ENCODE measurements around the gene TANGO2. TPM values are rescaled to one million over a fixed set of nuclear protein-coding genes. Genes with fewer than 3 reads are reported as not detected.
A peak's percentile ranks its signal among the peaks of the same experiment; 100 is the strongest.

TANGO2 gene
- total and polyA plus RNA-seq, 9 of the 15 experiments (the other 6 are each of a cell fraction or from before 2014, with no cell fraction given): 15.5 to 94.9 (median 70.1) TPM

DNA sequence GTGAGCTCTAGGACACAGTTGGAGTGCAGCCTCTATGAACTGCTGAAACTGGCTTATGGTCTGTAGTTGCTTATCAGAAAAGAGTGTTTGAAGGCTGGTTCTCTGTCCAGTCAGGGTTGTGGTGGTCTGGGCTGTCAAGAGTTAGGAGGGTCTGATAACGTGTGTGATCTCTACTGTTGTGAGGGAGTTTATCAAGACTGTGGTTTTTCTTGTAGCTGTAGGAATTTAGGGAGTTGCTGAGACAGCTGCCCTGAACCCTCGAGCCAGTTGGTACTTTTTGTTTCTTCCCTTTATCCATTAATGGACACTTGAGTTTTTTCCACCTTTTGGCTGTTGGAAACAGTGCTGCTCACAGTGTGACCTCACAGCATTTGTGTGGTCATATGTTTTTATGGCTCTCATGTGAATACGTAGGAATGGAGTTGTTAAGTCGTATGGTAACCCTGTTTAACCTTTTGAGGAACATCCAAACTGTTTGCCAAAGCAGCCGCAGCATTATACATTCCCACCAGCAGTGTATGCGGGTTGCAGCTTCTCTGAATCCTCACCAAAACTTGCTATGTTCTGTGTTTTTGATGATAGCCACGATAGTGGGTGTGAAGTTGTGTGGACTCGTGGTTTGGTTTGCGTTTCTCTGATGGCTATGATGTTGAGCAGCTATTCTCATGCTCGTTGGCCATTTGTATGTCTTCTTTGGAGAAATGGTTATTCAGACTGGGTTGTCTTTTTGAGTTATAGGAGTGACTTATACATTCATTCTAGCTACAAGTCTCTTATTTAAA lies 38.3 kb downstream of the TANGO2 start (continued):
- TF ChIP-seq, protein P1, sequence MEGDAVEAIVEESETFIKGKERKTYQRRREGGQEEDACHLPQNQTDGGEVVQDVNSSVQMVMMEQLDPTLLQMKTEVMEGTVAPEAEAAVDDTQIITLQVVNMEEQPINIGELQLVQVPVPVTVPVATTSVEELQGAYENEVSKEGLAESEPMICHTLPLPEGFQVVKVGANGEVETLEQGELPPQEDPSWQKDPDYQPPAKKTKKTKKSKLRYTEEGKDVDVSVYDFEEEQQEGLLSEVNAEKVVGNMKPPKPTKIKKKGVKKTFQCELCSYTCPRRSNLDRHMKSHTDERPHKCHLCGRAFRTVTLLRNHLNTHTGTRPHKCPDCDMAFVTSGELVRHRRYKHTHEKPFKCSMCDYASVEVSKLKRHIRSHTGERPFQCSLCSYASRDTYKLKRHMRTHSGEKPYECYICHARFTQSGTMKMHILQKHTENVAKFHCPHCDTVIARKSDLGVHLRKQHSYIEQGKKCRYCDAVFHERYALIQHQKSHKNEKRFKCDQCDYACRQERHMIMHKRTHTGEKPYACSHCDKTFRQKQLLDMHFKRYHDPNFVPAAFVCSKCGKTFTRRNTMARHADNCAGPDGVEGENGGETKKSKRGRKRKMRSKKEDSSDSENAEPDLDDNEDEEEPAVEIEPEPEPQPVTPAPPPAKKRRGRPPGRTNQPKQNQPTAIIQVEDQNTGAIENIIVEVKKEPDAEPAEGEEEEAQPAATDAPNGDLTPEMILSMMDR (IDR thresholded peaks at IDR 0.05 in 2 of 3, conservative IDR thresholded peaks at IDR 0.05 in 1 of 3; ENCODE audit: insufficient read depth in 2 of 3, low read depth in 1 of 3, low read length in 3 of 3): 0 out of 6 replicates have a peak, but pooled peaks of 1 of the 3 experiments have one; percentile 11
- TF ChIP-seq YY1 (IDR thresholded peaks at IDR 0.05; ENCODE audit: borderline replicate concordance in 1 of 3, control insufficient read depth in 1 of 3, extremely low read depth in 1 of 3, insufficient read depth in 3 of 3, insufficient read length in 1 of 3, insufficient replicate concordance in 2 of 3, low read depth in 1 of 3, low read length in 2 of 3) (peak in 1 of 3 experiments; percentile 34), ZEB2 (IDR thresholded peaks at IDR 0.05) (peak; percentile 9), ZNF354B (CRISPR knock-in tag; IDR thresholded peaks at IDR 0.05) (peak; percentile 19; the same call in 1 of the 2 replicates), FOS (IDR thresholded peaks at IDR 0.05; ENCODE audit: extremely low read depth, insufficient read length) (no peak)
- TF ChIP-seq, protein P2, sequence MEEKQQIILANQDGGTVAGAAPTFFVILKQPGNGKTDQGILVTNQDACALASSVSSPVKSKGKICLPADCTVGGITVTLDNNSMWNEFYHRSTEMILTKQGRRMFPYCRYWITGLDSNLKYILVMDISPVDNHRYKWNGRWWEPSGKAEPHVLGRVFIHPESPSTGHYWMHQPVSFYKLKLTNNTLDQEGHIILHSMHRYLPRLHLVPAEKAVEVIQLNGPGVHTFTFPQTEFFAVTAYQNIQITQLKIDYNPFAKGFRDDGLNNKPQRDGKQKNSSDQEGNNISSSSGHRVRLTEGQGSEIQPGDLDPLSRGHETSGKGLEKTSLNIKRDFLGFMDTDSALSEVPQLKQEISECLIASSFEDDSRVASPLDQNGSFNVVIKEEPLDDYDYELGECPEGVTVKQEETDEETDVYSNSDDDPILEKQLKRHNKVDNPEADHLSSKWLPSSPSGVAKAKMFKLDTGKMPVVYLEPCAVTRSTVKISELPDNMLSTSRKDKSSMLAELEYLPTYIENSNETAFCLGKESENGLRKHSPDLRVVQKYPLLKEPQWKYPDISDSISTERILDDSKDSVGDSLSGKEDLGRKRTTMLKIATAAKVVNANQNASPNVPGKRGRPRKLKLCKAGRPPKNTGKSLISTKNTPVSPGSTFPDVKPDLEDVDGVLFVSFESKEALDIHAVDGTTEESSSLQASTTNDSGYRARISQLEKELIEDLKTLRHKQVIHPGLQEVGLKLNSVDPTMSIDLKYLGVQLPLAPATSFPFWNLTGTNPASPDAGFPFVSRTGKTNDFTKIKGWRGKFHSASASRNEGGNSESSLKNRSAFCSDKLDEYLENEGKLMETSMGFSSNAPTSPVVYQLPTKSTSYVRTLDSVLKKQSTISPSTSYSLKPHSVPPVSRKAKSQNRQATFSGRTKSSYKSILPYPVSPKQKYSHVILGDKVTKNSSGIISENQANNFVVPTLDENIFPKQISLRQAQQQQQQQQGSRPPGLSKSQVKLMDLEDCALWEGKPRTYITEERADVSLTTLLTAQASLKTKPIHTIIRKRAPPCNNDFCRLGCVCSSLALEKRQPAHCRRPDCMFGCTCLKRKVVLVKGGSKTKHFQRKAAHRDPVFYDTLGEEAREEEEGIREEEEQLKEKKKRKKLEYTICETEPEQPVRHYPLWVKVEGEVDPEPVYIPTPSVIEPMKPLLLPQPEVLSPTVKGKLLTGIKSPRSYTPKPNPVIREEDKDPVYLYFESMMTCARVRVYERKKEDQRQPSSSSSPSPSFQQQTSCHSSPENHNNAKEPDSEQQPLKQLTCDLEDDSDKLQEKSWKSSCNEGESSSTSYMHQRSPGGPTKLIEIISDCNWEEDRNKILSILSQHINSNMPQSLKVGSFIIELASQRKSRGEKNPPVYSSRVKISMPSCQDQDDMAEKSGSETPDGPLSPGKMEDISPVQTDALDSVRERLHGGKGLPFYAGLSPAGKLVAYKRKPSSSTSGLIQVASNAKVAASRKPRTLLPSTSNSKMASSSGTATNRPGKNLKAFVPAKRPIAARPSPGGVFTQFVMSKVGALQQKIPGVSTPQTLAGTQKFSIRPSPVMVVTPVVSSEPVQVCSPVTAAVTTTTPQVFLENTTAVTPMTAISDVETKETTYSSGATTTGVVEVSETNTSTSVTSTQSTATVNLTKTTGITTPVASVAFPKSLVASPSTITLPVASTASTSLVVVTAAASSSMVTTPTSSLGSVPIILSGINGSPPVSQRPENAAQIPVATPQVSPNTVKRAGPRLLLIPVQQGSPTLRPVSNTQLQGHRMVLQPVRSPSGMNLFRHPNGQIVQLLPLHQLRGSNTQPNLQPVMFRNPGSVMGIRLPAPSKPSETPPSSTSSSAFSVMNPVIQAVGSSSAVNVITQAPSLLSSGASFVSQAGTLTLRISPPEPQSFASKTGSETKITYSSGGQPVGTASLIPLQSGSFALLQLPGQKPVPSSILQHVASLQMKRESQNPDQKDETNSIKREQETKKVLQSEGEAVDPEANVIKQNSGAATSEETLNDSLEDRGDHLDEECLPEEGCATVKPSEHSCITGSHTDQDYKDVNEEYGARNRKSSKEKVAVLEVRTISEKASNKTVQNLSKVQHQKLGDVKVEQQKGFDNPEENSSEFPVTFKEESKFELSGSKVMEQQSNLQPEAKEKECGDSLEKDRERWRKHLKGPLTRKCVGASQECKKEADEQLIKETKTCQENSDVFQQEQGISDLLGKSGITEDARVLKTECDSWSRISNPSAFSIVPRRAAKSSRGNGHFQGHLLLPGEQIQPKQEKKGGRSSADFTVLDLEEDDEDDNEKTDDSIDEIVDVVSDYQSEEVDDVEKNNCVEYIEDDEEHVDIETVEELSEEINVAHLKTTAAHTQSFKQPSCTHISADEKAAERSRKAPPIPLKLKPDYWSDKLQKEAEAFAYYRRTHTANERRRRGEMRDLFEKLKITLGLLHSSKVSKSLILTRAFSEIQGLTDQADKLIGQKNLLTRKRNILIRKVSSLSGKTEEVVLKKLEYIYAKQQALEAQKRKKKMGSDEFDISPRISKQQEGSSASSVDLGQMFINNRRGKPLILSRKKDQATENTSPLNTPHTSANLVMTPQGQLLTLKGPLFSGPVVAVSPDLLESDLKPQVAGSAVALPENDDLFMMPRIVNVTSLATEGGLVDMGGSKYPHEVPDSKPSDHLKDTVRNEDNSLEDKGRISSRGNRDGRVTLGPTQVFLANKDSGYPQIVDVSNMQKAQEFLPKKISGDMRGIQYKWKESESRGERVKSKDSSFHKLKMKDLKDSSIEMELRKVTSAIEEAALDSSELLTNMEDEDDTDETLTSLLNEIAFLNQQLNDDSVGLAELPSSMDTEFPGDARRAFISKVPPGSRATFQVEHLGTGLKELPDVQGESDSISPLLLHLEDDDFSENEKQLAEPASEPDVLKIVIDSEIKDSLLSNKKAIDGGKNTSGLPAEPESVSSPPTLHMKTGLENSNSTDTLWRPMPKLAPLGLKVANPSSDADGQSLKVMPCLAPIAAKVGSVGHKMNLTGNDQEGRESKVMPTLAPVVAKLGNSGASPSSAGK (IDR thresholded peaks at IDR 0.05): no peak
- TF ChIP-seq, protein P3, sequence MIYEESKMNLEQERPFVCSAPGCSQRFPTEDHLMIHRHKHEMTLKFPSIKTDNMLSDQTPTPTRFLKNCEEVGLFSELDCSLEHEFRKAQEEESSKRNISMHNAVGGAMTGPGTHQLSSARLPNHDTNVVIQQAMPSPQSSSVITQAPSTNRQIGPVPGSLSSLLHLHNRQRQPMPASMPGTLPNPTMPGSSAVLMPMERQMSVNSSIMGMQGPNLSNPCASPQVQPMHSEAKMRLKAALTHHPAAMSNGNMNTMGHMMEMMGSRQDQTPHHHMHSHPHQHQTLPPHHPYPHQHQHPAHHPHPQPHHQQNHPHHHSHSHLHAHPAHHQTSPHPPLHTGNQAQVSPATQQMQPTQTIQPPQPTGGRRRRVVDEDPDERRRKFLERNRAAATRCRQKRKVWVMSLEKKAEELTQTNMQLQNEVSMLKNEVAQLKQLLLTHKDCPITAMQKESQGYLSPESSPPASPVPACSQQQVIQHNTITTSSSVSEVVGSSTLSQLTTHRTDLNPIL (CRISPR knock-in tag; IDR thresholded peaks at IDR 0.05): no peak
- TF ChIP-seq, protein P4, sequence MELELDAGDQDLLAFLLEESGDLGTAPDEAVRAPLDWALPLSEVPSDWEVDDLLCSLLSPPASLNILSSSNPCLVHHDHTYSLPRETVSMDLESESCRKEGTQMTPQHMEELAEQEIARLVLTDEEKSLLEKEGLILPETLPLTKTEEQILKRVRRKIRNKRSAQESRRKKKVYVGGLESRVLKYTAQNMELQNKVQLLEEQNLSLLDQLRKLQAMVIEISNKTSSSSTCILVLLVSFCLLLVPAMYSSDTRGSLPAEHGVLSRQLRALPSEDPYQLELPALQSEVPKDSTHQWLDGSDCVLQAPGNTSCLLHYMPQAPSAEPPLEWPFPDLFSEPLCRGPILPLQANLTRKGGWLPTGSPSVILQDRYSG (tag; conservative IDR thresholded peaks at IDR 0.05; ENCODE audit: low read depth): 0 out of 2 replicates have a peak, but pooled peaks have one; percentile 40

Measured in K562 (cell line).